LoVo (cell line): ENCODE measurements around the gene ULK4.
"Not testable (repeated sequence)": the region's sequence is repeated elsewhere in the genome, so short reads cannot be mapped to it uniquely, and the experiment has no call there.

Experiments
- DNase-seq: peaks from one replicate; pipeline ENCODE4 v3.0.0-alpha.2; 2016; ENCODE audit warnings: low spot score

The ULK4 gene

GRCh38 chr3:41960826-41961750 lies 815 bp downstream of the ULK4 start:
- DNase-seq, result peak; percentile 42

GRCh38 chr3:41956574-41956973 lies 5.3 kb downstream of the ULK4 start:
- no peak for DNase-seq

- DNase-seq, result no peak
Measured at GRCh38 chr3:41955192-41955591, 6.7 kb downstream of the ULK4 start.

- DNase-seq, result no peak
Measured at GRCh38 chr3:41943311-41943843, 18.5 kb downstream of the ULK4 start.

- DNase-seq, result no peak
Measured at GRCh38 chr3:41940393-41940792, 21.5 kb downstream of the ULK4 start.

GRCh38 chr3:41936384-41936783 lies 25.5 kb downstream of the ULK4 start:
- no peak for DNase-seq

GRCh38 chr3:41933154-41933676 lies 28.7 kb downstream of the ULK4 start:
- DNase-seq, result peak; percentile 32

GRCh38 chr3:41932464-41932863 lies 29.4 kb downstream of the ULK4 start:
- no peak for DNase-seq

GRCh38 chr3:41920406-41920965 lies 41.4 kb downstream of the ULK4 start:
- no peak for DNase-seq

GRCh38 chr3:41915353-41915752 lies 46.5 kb downstream of the ULK4 start:
- DNase-seq, result no peak

GRCh38 chr3:41912280-41912679 lies 49.6 kb downstream of the ULK4 start:
- no peak for DNase-seq

- DNase-seq, result no peak
Measured at GRCh38 chr3:41907330-41908073, 54.4 kb downstream of the ULK4 start.

- DNase-seq, result no peak
Measured at GRCh38 chr3:41900265-41900664, 61.6 kb downstream of the ULK4 start.

GRCh38 chr3:41898631-41899030 lies 63.3 kb downstream of the ULK4 start:
- DNase-seq, result no peak

GRCh38 chr3:41893977-41894376 lies 67.9 kb downstream of the ULK4 start:
- DNase-seq, result peak; percentile 44

GRCh38 chr3:41888368-41889076 lies 73.4 kb downstream of the ULK4 start:
- no peak for DNase-seq

- no peak for DNase-seq
Measured at GRCh38 chr3:41882956-41883355, 78.9 kb downstream of the ULK4 start.

- peak; percentile 46 for DNase-seq
Measured at GRCh38 chr3:41881233-41881821, 80.6 kb downstream of the ULK4 start.

GRCh38 chr3:41880387-41880786 lies 81.5 kb downstream of the ULK4 start:
- DNase-seq, result no peak

- not testable (repeated sequence) for DNase-seq
Measured at GRCh38 chr3:41877741-41878140, 84.2 kb downstream of the ULK4 start.

- DNase-seq, result no peak
Measured at GRCh38 chr3:41874022-41874421, 87.9 kb downstream of the ULK4 start.
